Measurements from ENCODE around the gene CNIH3. TPM values are rescaled to one million over a fixed set of nuclear protein-coding genes. Genes with fewer than 3 reads are reported as not detected.

Gene CNIH3
- polyA plus RNA-seq, 1 donor (not counting 4 experiments of a cell fraction or from before 2014, with no cell fraction given): 0.81 TPM

- Histone ChIP-seq H4K20me1 (ENCODE audit: control insufficient read depth, extremely low read depth, insufficient read depth, low read length) (no peaks in the 10 kb centered on the region), H3K27ac (ENCODE audit: control insufficient read depth, insufficient read depth, low read length) (no peak overlapping the region), H2AFZ (ENCODE audit: control insufficient read depth, low read length) (no peak overlapping the region), H3K36me3 (ENCODE audit: control insufficient read depth in 2 of 2, extremely low read depth in 1 of 2, insufficient read depth in 2 of 2, low read length in 2 of 2) (no peaks in the 10 kb centered on the region), H3K4me2 (ENCODE audit: control insufficient read depth, extremely low read depth, insufficient read depth, low read depth, low read length) (no peak overlapping the region), H3K27me3 (ENCODE audit: control insufficient read depth, extremely low read depth, insufficient read depth, low read length) (peaks cover 2% of the 10 kb centered on the region), H3K4me1 (ENCODE audit: control insufficient read depth, extremely low read depth, insufficient read depth, low read length) (no peaks in the 10 kb centered on the region), H3K9me3 (ENCODE audit: control insufficient read depth, low read depth, low read length) (no peaks in the 10 kb centered on the region), H3K9me1 (ENCODE audit: control insufficient read depth, extremely low read depth, insufficient read depth, low read length) (no peaks in the 10 kb centered on the region), H3K9ac (ENCODE audit: control insufficient read depth, extremely low read depth, insufficient read depth, low read length) (no peak overlapping the region), H3K79me2 (ENCODE audit: control insufficient read depth, insufficient read depth, low read length) (no peaks in the 10 kb centered on the region), H3K4me3 (ENCODE audit: control insufficient read depth in 2 of 3, extremely low read depth in 1 of 3, insufficient read depth in 2 of 3, low read depth in 1 of 3, low read length in 3 of 3) (no peak overlapping the region)
- FAIRE-seq: no peak
- dilution Hi-C loops (cut with MboI; ENCODE audit: extremely low pct_ligation_motif_present, low sequenced_read_pairs): no loop called here
- DNase-seq (ENCODE audit: low read depth, low spot score): no peak
- TF ChIP-seq EZH2 (IDR thresholded peaks at IDR 0.05; ENCODE audit: low read length): no peak
- TF ChIP-seq, protein P1, sequence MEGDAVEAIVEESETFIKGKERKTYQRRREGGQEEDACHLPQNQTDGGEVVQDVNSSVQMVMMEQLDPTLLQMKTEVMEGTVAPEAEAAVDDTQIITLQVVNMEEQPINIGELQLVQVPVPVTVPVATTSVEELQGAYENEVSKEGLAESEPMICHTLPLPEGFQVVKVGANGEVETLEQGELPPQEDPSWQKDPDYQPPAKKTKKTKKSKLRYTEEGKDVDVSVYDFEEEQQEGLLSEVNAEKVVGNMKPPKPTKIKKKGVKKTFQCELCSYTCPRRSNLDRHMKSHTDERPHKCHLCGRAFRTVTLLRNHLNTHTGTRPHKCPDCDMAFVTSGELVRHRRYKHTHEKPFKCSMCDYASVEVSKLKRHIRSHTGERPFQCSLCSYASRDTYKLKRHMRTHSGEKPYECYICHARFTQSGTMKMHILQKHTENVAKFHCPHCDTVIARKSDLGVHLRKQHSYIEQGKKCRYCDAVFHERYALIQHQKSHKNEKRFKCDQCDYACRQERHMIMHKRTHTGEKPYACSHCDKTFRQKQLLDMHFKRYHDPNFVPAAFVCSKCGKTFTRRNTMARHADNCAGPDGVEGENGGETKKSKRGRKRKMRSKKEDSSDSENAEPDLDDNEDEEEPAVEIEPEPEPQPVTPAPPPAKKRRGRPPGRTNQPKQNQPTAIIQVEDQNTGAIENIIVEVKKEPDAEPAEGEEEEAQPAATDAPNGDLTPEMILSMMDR (optimal IDR thresholded peaks at IDR 0.05 in 1 of 3, IDR thresholded peaks at IDR 0.05 in 1 of 3, conservative IDR thresholded peaks at IDR 0.05 in 1 of 3; ENCODE audit: extremely low read depth in 1 of 3, insufficient read depth in 2 of 3, low read length in 3 of 3): no peak
These were observed 126.2 kb downstream of the CNIH3 start for GRCh38 chr1:224742349-224742748.

DNA sequence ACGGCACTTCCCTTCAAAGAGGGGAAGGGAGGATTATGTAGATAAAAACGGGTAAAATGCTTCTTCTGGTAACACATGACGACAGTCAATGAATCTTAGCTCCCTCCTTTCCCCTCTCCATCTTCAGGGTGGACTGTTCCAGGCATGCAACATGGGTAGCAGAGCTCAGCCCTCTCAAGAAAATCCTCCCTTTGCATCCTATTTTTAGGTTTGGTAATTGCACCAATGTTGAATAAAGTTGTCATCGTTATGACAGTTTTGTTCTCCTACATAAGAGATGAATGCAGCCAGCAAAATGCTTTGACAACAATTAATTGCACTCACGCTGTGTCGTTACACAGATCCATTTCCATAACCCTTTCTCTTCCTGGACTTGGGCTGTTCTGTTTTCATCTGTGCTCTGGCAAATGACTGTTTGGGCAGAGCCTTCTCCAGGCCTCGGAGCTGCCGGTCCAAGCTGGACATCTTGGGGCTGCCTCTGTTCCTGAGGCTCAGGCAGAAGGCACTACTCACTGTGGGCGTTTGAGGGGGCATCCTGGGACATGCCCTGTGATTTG, 127.6 kb downstream of the CNIH3 start:
- Histone ChIP-seq H2AFZ (ENCODE audit: control insufficient read depth, low read length) (no peak overlapping the region), H3K9me3 (ENCODE audit: control insufficient read depth, low read depth, low read length) (no peaks in the 10 kb centered on the region)
- no peak for FAIRE-seq

More for the DNA sequence above, 127.6 kb downstream of the CNIH3 start:
- no peaks in the 10 kb centered on the region for H3K27me3 ChIP-seq (ENCODE audit: control insufficient read depth, extremely low read depth, insufficient read depth, low read length)
- no peaks in the 10 kb centered on the region for H3K36me3 ChIP-seq (ENCODE audit: control insufficient read depth in 2 of 2, extremely low read depth in 1 of 2, insufficient read depth in 2 of 2, low read length in 2 of 2)
- H3K4me2 ChIP-seq (ENCODE audit: control insufficient read depth, extremely low read depth, insufficient read depth, low read depth, low read length): no peak overlapping the region
- no peaks in the 10 kb centered on the region for H4K20me1 ChIP-seq (ENCODE audit: control insufficient read depth, extremely low read depth, insufficient read depth, low read length)
- no peak for DNase-seq (ENCODE audit: low read depth, low spot score)
- no peak overlapping the region for H3K27ac ChIP-seq (ENCODE audit: control insufficient read depth, insufficient read depth, low read length)
- no peaks in the 10 kb centered on the region for H3K4me1 ChIP-seq (ENCODE audit: control insufficient read depth, extremely low read depth, insufficient read depth, low read length)
- H3K9ac ChIP-seq (ENCODE audit: control insufficient read depth, extremely low read depth, insufficient read depth, low read length): no peak overlapping the region
- no peaks in the 10 kb centered on the region for H3K79me2 ChIP-seq (ENCODE audit: control insufficient read depth, insufficient read depth, low read length)
- dilution Hi-C loops (cut with MboI; ENCODE audit: extremely low pct_ligation_motif_present, low sequenced_read_pairs): no loop called here
- TF ChIP-seq, protein P1 (optimal IDR thresholded peaks at IDR 0.05 in 1 of 3, IDR thresholded peaks at IDR 0.05 in 1 of 3, conservative IDR thresholded peaks at IDR 0.05 in 1 of 3; ENCODE audit: extremely low read depth in 1 of 3, insufficient read depth in 2 of 3, low read length in 3 of 3): no peak
- TF ChIP-seq EZH2 (IDR thresholded peaks at IDR 0.05; ENCODE audit: low read length): no peak
- H3K9me1 ChIP-seq (ENCODE audit: control insufficient read depth, extremely low read depth, insufficient read depth, low read length): no peaks in the 10 kb centered on the region
- H3K4me3 ChIP-seq (ENCODE audit: control insufficient read depth in 2 of 3, extremely low read depth in 1 of 3, insufficient read depth in 2 of 3, low read depth in 1 of 3, low read length in 3 of 3): no peak overlapping the region

Data from keratinocyte (primary cell).